NCI-H2196 (cell line): ENCODE data around the gene ENOX2.

Experiments used
- DNase-seq: peaks from one replicate; lab custom pipeline; 2025; ENCODE audit not compliant: unreplicated experiment; lab: John Stamatoyannopoulos, UW

Gene ENOX2

GRCh38 chrX:130704053-130705038 is 198.7 kb downstream of the ENOX2 start:
- DNase-seq = no peak

GRCh38 chrX:130702867-130703707 is 199.9 kb downstream of the ENOX2 start:
- DNase-seq = no peak

GRCh38 chrX:130700629-130701028 is 202.4 kb downstream of the ENOX2 start:
- no peak for DNase-seq

- DNase-seq = no peak
Measured at GRCh38 chrX:130699618-130700017, 203.4 kb downstream of the ENOX2 start.

- no peak for DNase-seq
Measured at GRCh38 chrX:130696542-130696941, 206.5 kb downstream of the ENOX2 start.

- DNase-seq = no peak
Measured at GRCh38 chrX:130695931-130696330, 207.1 kb downstream of the ENOX2 start.

- no peak for DNase-seq
Measured at GRCh38 chrX:130694983-130695382, 208.0 kb downstream of the ENOX2 start.

GRCh38 chrX:130691576-130691975 is 211.4 kb downstream of the ENOX2 start:
- no peak for DNase-seq

- no peak for DNase-seq
Measured at GRCh38 chrX:130688360-130688759, 214.6 kb downstream of the ENOX2 start.

GRCh38 chrX:130682990-130683389 is 220.0 kb downstream of the ENOX2 start:
- DNase-seq = no peak

GRCh38 chrX:130680164-130681035 is 222.6 kb downstream of the ENOX2 start:
- no peak for DNase-seq

- peak; percentile 6 for DNase-seq
Measured at GRCh38 chrX:130676861-130677260, 226.1 kb downstream of the ENOX2 start.

- no peak for DNase-seq
Measured at GRCh38 chrX:130672214-130672613, 230.8 kb downstream of the ENOX2 start.

- DNase-seq = no peak
Measured at GRCh38 chrX:130669233-130669632, 233.8 kb downstream of the ENOX2 start.

GRCh38 chrX:130665263-130665662 is 237.7 kb downstream of the ENOX2 start:
- no peak for DNase-seq

GRCh38 chrX:130658310-130658709 is 244.7 kb downstream of the ENOX2 start:
- no peak for DNase-seq

GRCh38 chrX:130654409-130654950 is 248.5 kb downstream of the ENOX2 start:
- peak; percentile 8 for DNase-seq

- DNase-seq = no peak
Measured at GRCh38 chrX:130652824-130653578, 250.0 kb downstream of the ENOX2 start.

- no peak for DNase-seq
Measured at GRCh38 chrX:130649738-130650137, 253.3 kb downstream of the ENOX2 start.

GRCh38 chrX:130647468-130647867 is 255.5 kb downstream of the ENOX2 start:
- DNase-seq = no peak
